ENCODE results near the gene CEACAM6.

Gene CEACAM6

DNA sequence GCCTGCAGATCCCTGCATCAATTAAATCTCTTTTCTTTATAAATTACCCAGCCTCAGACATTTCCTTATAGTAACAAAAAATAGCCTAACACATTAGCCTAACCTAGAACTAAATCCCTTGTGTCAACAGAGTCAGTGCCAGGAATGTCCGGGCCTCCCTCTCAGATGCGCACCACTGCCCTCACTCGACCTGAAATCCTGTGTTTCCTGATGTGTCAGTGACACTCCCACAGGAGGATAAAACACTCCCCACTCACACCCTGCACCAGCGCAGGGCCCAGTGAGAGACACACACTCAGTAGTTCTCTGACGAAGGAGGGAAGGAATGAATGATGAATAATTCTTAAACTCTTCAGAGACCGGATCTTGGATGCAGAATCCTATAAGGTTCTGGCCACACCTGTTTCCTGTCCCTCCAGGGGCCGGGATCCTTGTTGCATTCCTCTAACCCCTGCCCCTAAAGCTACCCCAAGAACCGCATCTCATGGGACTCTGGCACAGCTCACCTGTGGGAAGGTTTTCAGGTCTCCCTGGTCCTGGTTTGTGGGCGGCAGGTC is 44.2 kb downstream of the CEACAM6 start:
- DNase-seq, result no peak

DNA sequence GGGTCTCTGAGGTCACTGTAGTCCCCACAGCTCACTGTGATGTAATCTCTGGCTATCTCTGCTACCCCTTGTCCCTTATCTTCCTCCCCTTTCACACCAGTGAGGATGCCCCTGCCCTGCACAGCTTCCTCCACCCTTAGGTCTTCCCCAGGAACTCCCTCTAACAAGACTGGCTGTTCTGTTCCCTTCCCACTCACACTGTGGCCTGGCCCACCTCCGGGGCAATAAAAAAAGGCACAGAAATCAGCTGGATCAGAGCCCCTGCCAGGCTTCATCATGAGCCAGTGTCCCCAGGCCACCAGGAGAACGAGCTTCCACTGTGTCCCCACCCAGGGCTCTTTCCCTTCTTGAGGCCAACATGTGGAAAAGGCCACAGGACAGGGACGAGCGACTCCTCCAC is 45.7 kb downstream of the CEACAM6 start:
- no peak for DNase-seq

DNA sequence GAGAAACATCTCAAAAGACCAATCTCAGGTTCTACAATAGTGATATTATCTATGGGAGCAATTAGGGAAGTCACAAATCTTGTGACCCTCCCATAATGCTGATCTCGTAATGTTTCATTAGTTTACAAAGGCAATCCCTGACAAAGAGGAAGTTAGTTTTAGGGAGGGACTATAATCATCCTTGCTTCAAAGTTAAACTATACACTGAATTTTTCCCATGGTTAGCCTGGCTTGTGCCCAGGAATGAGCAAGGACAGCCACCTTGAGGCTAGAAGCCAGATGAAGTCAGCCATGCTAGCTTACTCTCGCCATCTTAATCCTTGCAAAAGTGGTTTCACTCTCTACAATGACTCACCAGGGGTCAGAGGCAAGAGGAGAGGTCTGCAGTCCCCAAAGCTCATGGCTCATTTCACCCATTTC is 46.5 kb downstream of the CEACAM6 start:
- DNase-seq, result no peak

DNA sequence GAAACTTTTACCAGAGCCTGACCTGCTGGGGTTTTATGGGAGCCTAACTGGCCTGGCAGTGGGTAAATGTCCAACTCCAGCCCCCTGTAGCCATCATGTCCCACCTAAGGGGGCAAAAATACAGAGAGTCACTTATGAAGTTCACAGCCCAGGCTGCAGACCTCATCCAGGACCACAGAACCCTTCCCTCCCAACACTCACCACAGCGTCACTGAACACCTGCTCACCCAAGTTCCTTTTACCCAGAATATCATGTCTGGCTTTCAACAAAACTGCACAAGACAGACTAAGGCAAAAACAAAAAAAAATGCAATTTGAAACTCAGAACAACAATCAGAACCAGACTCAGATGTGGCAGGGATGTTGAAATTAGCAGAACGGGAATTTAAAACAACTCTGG is 47.4 kb downstream of the CEACAM6 start:
- no peak for DNase-seq

DNA sequence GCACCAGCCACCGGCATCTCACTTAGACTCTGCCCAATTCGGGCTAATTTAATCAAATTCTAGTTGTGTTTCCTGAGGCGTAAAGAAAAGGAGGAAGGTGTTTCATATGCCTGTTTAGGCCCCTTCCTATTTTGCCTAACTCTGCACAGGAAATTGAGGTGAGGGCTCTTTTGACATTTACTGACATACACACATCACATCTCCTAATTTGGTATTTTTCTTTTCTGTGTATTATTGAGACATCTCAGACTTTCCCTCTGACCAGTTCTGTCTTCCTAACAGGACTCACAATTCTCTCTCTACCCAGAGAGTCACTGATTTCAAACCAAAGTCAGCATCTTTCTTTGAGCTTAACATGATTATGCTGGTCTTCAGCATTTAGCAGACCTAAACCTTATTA is 49.0 kb downstream of the CEACAM6 start:
- no peak for DNase-seq

DNA sequence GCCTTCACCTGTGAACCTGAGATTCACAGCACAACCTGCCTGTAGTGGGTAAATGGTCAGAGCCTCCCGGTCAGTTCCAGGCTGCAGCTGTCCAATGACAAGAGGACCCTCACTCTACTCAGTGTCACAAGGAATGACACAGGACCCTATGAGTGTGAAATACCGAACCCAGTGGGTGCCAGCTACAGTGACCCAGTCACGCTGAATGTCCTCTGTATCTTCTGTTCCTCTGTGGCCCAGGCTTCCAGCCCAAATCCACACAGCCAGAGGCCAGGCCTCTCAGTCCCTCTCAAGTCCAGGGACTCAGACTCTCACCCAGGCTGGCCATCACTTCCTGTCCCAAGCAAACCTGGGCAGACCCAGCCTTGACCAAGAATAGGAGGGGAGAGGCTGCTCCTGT is 51.8 kb downstream of the CEACAM6 start:
- DNase-seq, result no peak

DNA sequence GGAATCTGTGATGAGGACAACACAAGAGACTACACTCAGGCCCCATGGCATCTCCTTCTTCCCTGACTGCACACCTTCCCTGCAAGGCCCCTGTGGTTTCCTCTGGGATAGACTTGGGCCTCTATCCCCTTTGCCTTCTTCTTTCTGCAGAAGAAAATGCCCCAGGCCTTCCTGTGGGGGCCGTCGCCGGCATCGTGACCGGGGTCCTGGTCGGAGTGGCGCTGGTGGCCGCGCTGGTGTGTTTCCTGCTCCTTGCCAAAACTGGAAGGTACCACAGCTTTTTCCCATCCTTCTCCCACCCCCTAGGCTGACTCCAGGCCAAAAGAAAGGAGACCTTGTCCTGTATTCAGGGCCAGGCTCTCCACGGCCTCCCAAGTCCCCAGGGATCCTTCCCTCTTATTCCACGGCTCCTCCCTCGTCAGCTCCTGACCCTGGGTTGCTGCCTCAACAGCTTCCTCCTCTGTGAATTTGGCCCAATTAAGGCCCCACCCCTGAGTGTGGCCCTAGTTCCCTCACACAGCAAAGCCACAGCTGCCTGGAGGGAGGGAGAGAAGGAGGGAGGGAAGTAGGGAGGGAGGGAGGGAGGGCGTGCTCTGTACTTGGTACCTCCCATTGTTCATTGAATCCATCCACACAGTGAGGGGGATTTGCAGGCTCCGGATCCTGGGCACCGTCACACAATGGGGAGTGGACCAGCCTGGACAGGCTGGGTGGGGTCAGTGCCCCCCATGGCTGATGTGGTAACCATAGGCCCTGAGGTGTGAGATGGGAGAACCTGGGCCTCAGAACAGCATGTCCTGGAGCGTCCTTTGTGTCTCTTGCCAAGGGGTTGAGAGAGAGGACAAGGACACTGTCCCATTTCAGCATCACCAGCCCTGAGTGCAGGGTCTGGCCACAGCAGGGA is 53.6 kb downstream of the CEACAM6 start:
- no peak for DNase-seq

DNA sequence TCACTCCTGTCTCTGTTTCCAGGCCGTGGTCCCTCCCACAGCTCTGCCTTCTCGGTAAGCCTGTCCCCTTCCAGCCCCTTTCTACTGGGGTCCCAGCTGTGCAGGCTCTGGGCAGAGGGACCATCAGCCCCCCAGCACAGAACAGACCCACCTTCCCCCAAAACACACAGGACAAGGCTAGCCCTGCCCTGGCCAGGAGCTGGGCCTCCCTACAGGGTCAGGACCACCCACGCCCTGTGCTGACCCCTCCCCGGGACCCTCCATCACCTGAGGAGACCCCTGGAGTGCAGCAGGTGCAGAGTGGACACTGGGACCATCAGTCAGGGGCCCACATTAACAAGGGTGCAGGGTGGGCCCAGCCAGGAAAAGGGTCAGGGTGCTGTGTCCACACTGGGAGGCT is 55.0 kb downstream of the CEACAM6 start:
- DNase-seq, result no peak

DNA sequence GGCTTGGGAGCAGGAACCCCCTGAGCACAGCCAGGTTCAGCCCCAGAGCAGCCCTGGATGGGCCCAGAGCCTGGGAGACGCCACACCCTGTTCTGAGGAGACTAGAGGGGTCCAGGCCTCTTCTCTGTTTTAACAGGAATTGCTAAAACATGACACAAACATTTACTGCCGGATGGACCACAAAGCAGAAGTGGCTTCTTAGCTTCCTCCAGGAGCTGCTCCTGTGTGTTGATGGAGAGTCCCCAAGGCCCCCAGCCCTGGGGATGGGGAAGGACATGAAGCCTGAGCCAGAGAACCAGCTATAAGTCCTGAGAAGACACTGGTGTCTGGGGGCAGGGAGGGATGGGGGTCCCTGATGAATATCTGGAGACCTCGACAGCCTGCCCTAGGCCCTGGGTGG is 55.7 kb downstream of the CEACAM6 start:
- no peak for DNase-seq

DNA sequence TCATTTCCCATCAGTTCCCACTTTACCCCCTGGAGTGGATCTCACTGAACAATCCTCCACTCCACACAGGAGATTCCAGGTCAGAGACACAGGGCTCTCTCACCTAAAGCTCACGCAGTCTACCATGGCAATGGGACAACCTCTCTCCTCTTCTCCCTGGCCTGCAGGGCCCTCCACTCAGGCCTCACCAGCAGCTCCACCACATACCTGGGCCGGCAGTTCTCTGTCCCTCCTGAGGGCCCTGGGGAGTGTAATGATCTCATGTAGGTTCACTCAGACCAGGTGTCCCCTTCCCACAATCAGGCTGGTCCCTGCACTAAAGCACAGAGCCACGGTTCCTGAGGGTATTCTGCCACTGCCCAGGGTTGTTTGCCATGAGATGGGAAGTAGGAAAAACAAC is 56.7 kb downstream of the CEACAM6 start:
- no peak for DNase-seq

DNA sequence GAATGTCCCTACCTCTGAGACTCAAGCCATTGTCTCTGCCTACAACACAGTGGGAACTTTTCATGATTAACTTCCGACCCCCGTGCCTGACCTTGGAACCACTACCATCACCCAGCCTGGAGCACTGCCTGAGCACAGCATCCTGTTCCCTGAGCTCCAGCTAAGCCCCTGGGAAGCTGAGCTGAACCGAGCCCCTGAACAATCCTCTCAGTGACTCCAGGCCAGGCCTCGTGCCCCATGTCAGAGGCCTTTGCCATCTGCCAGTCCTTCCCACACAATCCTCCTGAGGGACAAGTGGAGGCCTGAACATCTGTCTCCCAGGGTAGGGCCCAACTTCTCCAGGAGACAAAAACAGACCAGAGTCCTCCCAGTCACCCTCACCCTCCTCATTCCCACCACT is 58.6 kb downstream of the CEACAM6 start:
- DNase-seq, result no peak

DNA sequence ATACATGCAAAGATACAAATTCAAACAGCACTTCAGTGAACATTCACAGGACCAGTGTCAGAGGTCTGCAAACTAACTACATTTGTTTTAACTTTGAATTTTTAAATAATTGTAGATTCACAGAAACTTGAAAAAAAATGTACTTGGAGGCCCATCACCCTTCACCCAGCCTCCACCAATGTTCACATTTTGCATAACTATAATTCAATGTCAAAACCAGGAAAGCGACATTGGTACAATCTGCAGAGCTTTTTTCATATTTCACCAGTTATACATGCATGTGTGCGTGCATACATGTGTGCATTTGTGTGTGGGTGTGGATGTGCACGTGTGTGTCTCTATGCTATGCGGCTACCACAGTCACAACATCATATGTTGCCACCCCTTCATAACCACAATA is 60.0 kb downstream of the CEACAM6 start:
- no peak for DNase-seq

DNA sequence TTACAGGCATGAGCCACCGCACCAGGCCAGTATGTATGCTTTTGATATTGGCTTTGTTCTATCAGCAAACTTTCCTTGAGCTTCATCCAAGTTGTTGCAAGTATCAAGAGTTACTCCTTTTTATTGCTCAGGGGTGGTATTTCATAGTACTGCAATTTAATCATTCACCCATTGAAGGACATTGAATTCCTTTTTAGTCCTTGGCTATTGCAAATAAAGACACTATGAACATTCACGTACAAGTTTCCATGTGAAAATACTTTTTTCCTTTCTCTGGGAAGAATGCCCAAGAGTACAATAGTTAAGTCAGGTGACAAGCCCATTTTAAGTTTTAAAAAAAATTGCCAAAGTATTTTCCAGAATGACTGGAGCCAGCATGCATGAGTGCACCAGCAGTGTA is 61.4 kb downstream of the CEACAM6 start:
- DNase-seq, result no peak

DNA sequence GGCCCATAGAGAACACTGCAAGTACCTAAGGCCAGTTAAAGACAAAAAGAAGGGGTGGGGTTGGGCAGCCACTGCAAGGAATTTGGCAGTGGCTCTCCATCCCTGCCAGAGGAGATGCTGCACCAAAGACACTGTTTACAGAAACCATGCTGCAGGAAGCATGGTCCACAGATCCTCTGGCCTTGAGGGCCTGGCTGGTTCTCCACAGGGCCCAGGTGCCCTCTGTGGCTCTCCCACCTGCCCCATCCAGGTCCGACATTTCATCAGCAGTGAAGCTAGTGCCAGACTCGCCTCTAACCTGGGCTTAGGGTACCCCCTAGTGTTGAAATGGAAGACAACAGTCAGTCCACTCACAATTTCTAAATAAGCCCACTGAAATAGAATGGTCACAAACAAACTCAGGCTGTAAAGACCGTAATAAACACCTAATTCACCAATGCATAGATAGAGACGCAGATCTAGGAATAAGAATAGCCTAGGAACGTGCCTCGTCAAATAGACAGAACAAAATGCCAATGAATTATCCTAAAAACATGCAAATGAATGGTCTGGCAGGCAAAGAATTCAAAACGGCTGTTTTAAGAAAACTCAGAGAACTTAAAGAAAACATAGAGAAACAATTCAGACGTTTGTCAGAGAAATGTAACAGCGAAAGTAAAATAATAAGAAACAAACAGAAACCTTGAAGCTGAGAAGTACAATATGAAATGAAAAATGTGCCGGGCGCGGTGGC is 65.8 kb downstream of the CEACAM6 start:
- peak; percentile 30 to 53 for DNase-seq
